ENCODE results near the gene GLOD4. TPM values are rescaled to one million over a fixed set of nuclear protein-coding genes. Genes with fewer than 3 reads are reported as not detected.

The GLOD4 gene
- total and polyA plus RNA-seq, 7 donors: 28.8 to 85.5 (median 42.7) TPM

- TF ChIP-seq EP300 (IDR thresholded peaks at IDR 0.05) (no peak), POLR2AphosphoS5 (IDR thresholded peaks at IDR 0.05) (no peak), CTCF (IDR thresholded peaks at IDR 0.05) (no peak), POLR2A (IDR thresholded peaks at IDR 0.05) (no peak)
- no peak overlapping the region for H3K27ac ChIP-seq
- DNase-seq: no peak
- 93 to 97% methylated on average over 19 of the region's 19 CpGs for WGBS, 2 donors
- H3K36me3 ChIP-seq: peaks cover 8 to 75% (median 45%) of the 10 kb centered on the region in 4 donors
- intact Hi-C loops (cut with DNase I): no loop called here
- H3K9me3 ChIP-seq: no peaks in the 10 kb centered on the region
- no peaks in the 10 kb centered on the region for H3K4me1 ChIP-seq
- H3K27me3 ChIP-seq: no peaks in the 10 kb centered on the region
- H3K4me3 ChIP-seq: no peak overlapping the region
Observed at GRCh38 chr17:819251-819650, 37.2 kb upstream of the GLOD4 start.

- no peaks in the 10 kb centered on the region for H3K9me3 ChIP-seq
- H3K4me1 ChIP-seq: peaks cover 0 to 17% (median 10%) of the 10 kb centered on the region in 4 donors
- DNase-seq: no peak
- 93 to 95% methylated on average over 20 of the region's 20 CpGs for WGBS, 2 donors
- peaks cover 0 to 68% (median 27%) of the 10 kb centered on the region in 4 donors for H3K36me3 ChIP-seq
- no peak for TF ChIP-seq POLR2A (IDR thresholded peaks at IDR 0.05)
- TF ChIP-seq CTCF (IDR thresholded peaks at IDR 0.05): no peak
- no peak for TF ChIP-seq EP300 (IDR thresholded peaks at IDR 0.05)
- no peak for TF ChIP-seq POLR2AphosphoS5 (IDR thresholded peaks at IDR 0.05)
- H3K4me3 ChIP-seq: no peak overlapping the region
- H3K27ac ChIP-seq: peak overlapping the region in 2 of 4 donors; percentile 16 to 60
- no peaks in the 10 kb centered on the region for H3K27me3 ChIP-seq
- intact Hi-C loops (cut with DNase I): no loop called here
Observed at GRCh38 chr17:814371-814770, 32.3 kb upstream of the GLOD4 start.

- Histone ChIP-seq H3K9me3 (no peaks in the 10 kb centered on the region), H3K36me3 (peaks cover 0 to 54% (median 10%) of the 10 kb centered on the region in 4 donors), H3K27ac (peak overlapping the region in 1 of 4 donors; percentile 60), H3K4me3 (no peak overlapping the region), H3K4me1 (peaks cover 0 to 17% (median 10%) of the 10 kb centered on the region in 4 donors), H3K27me3 (no peaks in the 10 kb centered on the region)
- intact Hi-C loops (cut with DNase I): no loop called here
- no peak for DNase-seq
- 91 to 94% methylated on average over 14 of the region's 14 CpGs for WGBS, 2 donors
- TF ChIP-seq POLR2A (IDR thresholded peaks at IDR 0.05) (no peak), POLR2AphosphoS5 (IDR thresholded peaks at IDR 0.05) (no peak), EP300 (IDR thresholded peaks at IDR 0.05) (no peak), CTCF (IDR thresholded peaks at IDR 0.05) (no peak)
Observed at GRCh38 chr17:812638-813204, 30.6 kb upstream of the GLOD4 start.

- Histone ChIP-seq H3K4me1 (peaks cover 0 to 17% (median 10%) of the 10 kb centered on the region in 4 donors), H3K9me3 (no peaks in the 10 kb centered on the region), H3K27me3 (no peaks in the 10 kb centered on the region), H3K4me3 (no peak overlapping the region), H3K27ac (peak overlapping the region in 3 of 4 donors; percentile 41 to 66 (median 56)), H3K36me3 (peaks cover 0 to 52% (median 7%) of the 10 kb centered on the region in 4 donors)
- 66 to 73% methylated on average over 29 of the region's 29 CpGs for WGBS, 2 donors
- DNase-seq: no peak
- TF ChIP-seq CTCF (IDR thresholded peaks at IDR 0.05): no peak
- no peak for TF ChIP-seq POLR2AphosphoS5 (IDR thresholded peaks at IDR 0.05)
- TF ChIP-seq EP300 (IDR thresholded peaks at IDR 0.05): no peak
- TF ChIP-seq POLR2A (IDR thresholded peaks at IDR 0.05): no peak
- intact Hi-C loops (cut with DNase I): no loop called here
Observed at GRCh38 chr17:811051-811784, 29.1 kb upstream of the GLOD4 start.

Measured in sigmoid colon (tissue), 7 donors.